Endothelial cell of umbilical vein (primary cell): ENCODE measurements around the gene NDUFS5. TPM values are rescaled to one million over a fixed set of nuclear protein-coding genes. Genes with fewer than 3 reads are reported as not detected.
"Not testable (repeated sequence)": the region's sequence is repeated elsewhere in the genome, so short reads cannot be mapped to it uniquely, and the experiment has no call there.

Experiments
- Bru-seq: library from RNA; stranded (reverse); fragments of 400-500 nt; gene quantifications from one replicate; lab custom pipeline; 2021; lab: Mats Ljungman, UMichigan
- BruChase-seq, 2 experiments: library from RNA; stranded (reverse); fragments of 400-500 nt; gene quantifications; one replicate each; lab custom pipeline; 2021; lab: Mats Ljungman, UMichigan
- BruUV-seq: library from RNA; stranded (reverse); fragments of 400-500 nt; replicated peaks from 2 replicates; lab custom pipeline; 2021; lab: Mats Ljungman, UMichigan
- CTCF ChIA-PET: fragments of 300-600, 350-600 bp; sonication (Branson Sonifier 250); formaldehyde crosslinking; loops from one replicate; lab custom pipeline; 2021; ENCODE audit warnings: antibody characterized with exemption, inconsistent platforms; lab: Charles Lee
- POLR2A ChIA-PET: fragments of 300-600, 350-600 bp; sonication (Branson Sonifier 250); formaldehyde crosslinking; loops from one replicate; lab custom pipeline; 2021; ENCODE audit warnings: antibody characterized with exemption, inconsistent platforms; lab: Charles Lee
- DNase-seq: peaks from one replicate; pipeline ENCODE4 v3.0.0-alpha.2; 2011; ENCODE audit warnings: low read depth, low spot score
- FAIRE-seq: peaks from 2 replicates; lab custom pipeline; 2011; peaks lifted over from hg19 to GRCh38; lab: Jason Lieb, UNC
- H2AFZ ChIP-seq: 2 replicates; pipeline ENCODE4 v1.6.0; 2012; ENCODE audit warnings: low read depth, low read length, control low read depth, inconsistent platforms
- H3K27ac ChIP-seq: 2 replicates; pipeline ENCODE4 v1.5.1; 2011; ENCODE audit warnings: low read depth, mild to moderate bottlenecking, control low read depth, low read length, moderate library complexity; ENCODE audit not compliant: insufficient read depth
- H3K27me3 ChIP-seq, 2 experiments: 2 replicates each; pipeline versions ENCODE4 v1.6.0 to v1.6.1; 2011; ENCODE audit warnings: low read length in 2 of 2, mixed read lengths in 1 of 2; ENCODE audit not compliant: control insufficient read depth in 2 of 2, insufficient read depth in 2 of 2
- H3K36me3 ChIP-seq, 2 experiments: 2 replicates in 1 of 2; 3 replicates in 1 of 2; pipeline ENCODE4 v1.5.1; 2011; ENCODE audit warnings: low read length in 2 of 2, mild to moderate bottlenecking in 1 of 2, moderate library complexity in 1 of 2; ENCODE audit not compliant: control insufficient read depth in 2 of 2, insufficient read depth in 2 of 2; ENCODE audit errors: extremely low read depth in 1 of 2
- H3K4me1 ChIP-seq: 3 replicates; pipeline ENCODE4 v1.5.1; 2011; ENCODE audit warnings: mild to moderate bottlenecking, low read length; ENCODE audit not compliant: control insufficient read depth, insufficient read depth; ENCODE audit errors: extremely low read depth
- H3K4me2 ChIP-seq: 2 replicates; pipeline ENCODE4 v1.6.1; 2011; ENCODE audit warnings: low read length, control low read depth, mixed read lengths; ENCODE audit not compliant: insufficient read depth
- H3K4me3 ChIP-seq, 3 experiments: fragments of 200-600 bp in 1 of 3; sonication (generic), shearing (Covaris generic) in 1 of 3; replicated peaks in 1 of 3; 2 replicates each; pipeline ENCODE4 v1.5.1; 2011 to 2016; ENCODE audit warnings: control low read depth in 3 of 3, low read length in 3 of 3, mild to moderate bottlenecking in 2 of 3, inconsistent platforms in 1 of 3, low read depth in 1 of 3, moderate library complexity in 1 of 3; ENCODE audit not compliant: insufficient read depth in 1 of 3
- H3K79me2 ChIP-seq: 2 replicates; pipeline ENCODE4 v1.6.0; 2012; ENCODE audit warnings: low read length, inconsistent platforms; ENCODE audit not compliant: control insufficient read depth, insufficient read depth
- H3K9ac ChIP-seq: replicated peaks from 2 replicates; pipeline ENCODE3; 2011; ENCODE audit warnings: low read length, control low read depth; ENCODE audit not compliant: insufficient read depth; ENCODE audit errors: extremely low read depth
- H3K9me1 ChIP-seq: replicated peaks from 3 replicates; pipeline ENCODE4 v1.6.0; 2011; ENCODE audit warnings: mild to moderate bottlenecking, low read length; ENCODE audit not compliant: control insufficient read depth, insufficient read depth; ENCODE audit errors: extremely low read depth
- H3K9me3 ChIP-seq: replicated peaks from 2 replicates; pipeline ENCODE4 v1.5.1; 2012; ENCODE audit warnings: low read length, inconsistent platforms; ENCODE audit not compliant: control insufficient read depth, insufficient read depth
- H4K20me1 ChIP-seq: replicated peaks from 2 replicates; pipeline ENCODE3; 2011; ENCODE audit warnings: mild to moderate bottlenecking, low read length; ENCODE audit not compliant: control insufficient read depth, insufficient read depth; ENCODE audit errors: extremely low read depth
- JUN ChIP-seq: IDR thresholded peaks from 2 replicates; pipeline ENCODE4 v1.6.1; 2011; ENCODE audit warnings: borderline replicate concordance, low read depth; ENCODE audit not compliant: insufficient read length, insufficient read depth
- MAX ChIP-seq: IDR thresholded peaks from 2 replicates; pipeline ENCODE4 v1.6.1; 2011; ENCODE audit not compliant: insufficient read depth, insufficient read length
- POLR2A ChIP-seq: IDR thresholded peaks from 2 replicates; pipeline ENCODE4 v1.6.1; 2012; ENCODE audit warnings: low read depth, mild to moderate bottlenecking, control low read depth, low read length
- POLR2AphosphoS5 ChIP-seq: IDR thresholded peaks from 2 replicates; pipeline ENCODE4 v1.6.1; 2012; ENCODE audit warnings: low read depth, mild to moderate bottlenecking, control low read depth, low read length, moderate library complexity; ENCODE audit not compliant: insufficient read depth
- dilution Hi-C: fragments of 300-500 bp; cut with MboI; formaldehyde crosslinking; loops from one replicate; pipeline ENCODE4 v1.15.0; 2019; ENCODE audit warnings: low sequenced_read_pairs; ENCODE audit not compliant: extremely low pct_ligation_motif_present
- intact Hi-C: fragments of 100-400 bp; cut with micrococcal nuclease; formaldehyde crosslinking; loops from one replicate; pipeline ENCODE4 v1.10.0; 2022
- long read RNA-seq: library from polyadenylated mRNA; stranded (forward); transcript quantifications from one replicate; pipeline ENCODE4 v2.0.0, GENCODE V29; 2021
- polyA minus RNA-seq, 3 experiments: library from RNA; depleted of rRNA, polyadenylated mRNA; stranded (reverse); fragments of >200 nt; gene quantifications; 1 replicate in 1 of 3; 2 replicates in 2 of 3; pipeline ENCODE4 v1.2.3, GENCODE V29; 2011
- polyA plus RNA-seq, 4 experiments: library from polyadenylated mRNA; depleted of rRNA in 3 of 4; stranded (reverse) in 3 of 4; unstranded in 1 of 4; fragments of >200 nt; gene quantifications; 2 replicates each; pipeline versions ENCODE4 v1.2.1 to v1.2.3, GENCODE V29; 2011 to 2012; ENCODE audit warnings: missing spikeins in 1 of 4
- total RNA-seq: library from RNA; stranded (reverse); gene quantifications from 2 replicates; pipeline ENCODE4 v1.2.3, GENCODE V29; 2021

Gene NDUFS5
- 325 and 327 TPM in 2 replicates for total RNA-seq
- 476 and 710 TPM in 2 replicates for polyA plus RNA-seq
- 712 and 987 TPM in 2 replicates for polyA plus RNA-seq (2011; cell fraction: cytosol; rRNA removed)
- polyA plus RNA-seq (2011; cell fraction: nucleus; rRNA removed): 211 and 347 TPM in 2 replicates
- polyA plus RNA-seq (2012): 802 and 870 TPM in 2 replicates
- 295 and 396 TPM in 2 replicates for polyA minus RNA-seq
- polyA minus RNA-seq (2011; cell fraction: cytosol; rRNA and poly(A)+ RNA removed): 168 TPM
- 45.3 and 47.6 TPM in 2 replicates for polyA minus RNA-seq (2011; cell fraction: nucleus; rRNA and poly(A)+ RNA removed)
- percentile 88 among the genes with signal in this experiment for Bru-seq, nascent RNA
- BruChase-seq, experiment 1, labeled RNA remaining after a 6-hour chase: percentile 94 among the genes with signal in this experiment
- BruChase-seq, experiment 2, labeled RNA remaining after a 2-hour chase: percentile 81 among the genes with signal in this experiment
- long read RNA-seq, transcript NDUFS5-202 (3 exons, 548 nt): minor isoform, 287 of 1,047 reads
- long read RNA-seq, transcript NDUFS5-201 (3 exons, 544 nt): major isoform, 717 of 1,047 reads
- long read RNA-seq, partial matches to known transcripts: 36 of 1,047 reads
- long read RNA-seq, other reads (novel, unspliced or antisense): 7 of 1,047 reads

GRCh38 chr1:39026051-39026865 is at the start of gene NDUFS5:
Gene NDUFS5 (plus strand): TSS chr1:39026350. CDS start chr1:39028725, 2,375 bp downstream.
- Histone ChIP-seq H3K4me1 (peaks cover 7% of the 10 kb centered on the region), H3K9me3 (no peaks in the 10 kb centered on the region), H3K4me2 (peak within 1 kb of the TSS; percentile 44), H2AFZ (peak within 1 kb of the TSS; percentile 80), H3K27me3 (no peaks in the 10 kb centered on the region), H3K36me3 (peaks cover 4% of the 10 kb centered on the region in 2 experiments), H3K27ac (peak within 1 kb of the TSS; percentile 89), H3K79me2 (peaks cover 30% of the 10 kb centered on the region), H3K4me3 (peak within 1 kb of the TSS; percentile 45 to 86 (median 60)), H3K9me1 (no peaks in the 10 kb centered on the region), H4K20me1 (no peaks in the 10 kb centered on the region), H3K9ac (peak within 1 kb of the TSS; percentile 98)
- FAIRE-seq (peak; percentile 98), DNase-seq (peak; percentile 88)
- intact Hi-C loops (loop anchor here (1.0 kb wide), 3 partner anchors 21 to 167 kb away; partner anchors contain the start of genes AKIRIN1 and RRAGC), dilution Hi-C loops (no loop called here)
- ChIA-PET CTCF (interaction anchor here (0.6 to 2.4 kb wide), 13 partner anchors 8 to 549 kb away, joined by 3 to 26 read pairs (median 3); no protein-coding TSS in a partner anchor), POLR2A (interaction anchor here (1.0 to 1.2 kb wide), 3 partner anchors 10 to 153 kb away, joined by 3 to 4 read pairs (median 3); partner anchors contain the start of gene MYCBP)
- TSS peak; percentile 79 for BruUV-seq
- TF ChIP-seq POLR2AphosphoS5 (peak; percentile 88), MAX (no peak), JUN (peak; percentile 34), POLR2A (peak; percentile 95)

- intact Hi-C loops, H3K27ac ChIP-seq, H3K4me3 ChIP-seq, BruUV-seq, H3K79me2 ChIP-seq, H3K4me1 ChIP-seq, H3K36me3 ChIP-seq, H3K9ac ChIP-seq, FAIRE-seq, H3K4me2 ChIP-seq, H3K9me3 ChIP-seq, H3K27me3 ChIP-seq, H4K20me1 ChIP-seq, dilution Hi-C loops, H2AFZ ChIP-seq, POLR2A ChIA-PET, DNase-seq, H3K9me1 ChIP-seq: not testable (repeated sequence)
- CTCF ChIA-PET: interaction anchor here (0.7 to 1.5 kb wide), 2 partner anchors 11 to 115 kb away, joined by 3 read pairs; no protein-coding TSS in a partner anchor
Measured at GRCh38 chr1:38977399-38978244, 48.5 kb upstream of the NDUFS5 start.

GRCh38 chr1:38978245-38978542 is 48.0 kb upstream of the NDUFS5 start:
- H3K4me2 ChIP-seq, H3K27me3 ChIP-seq, H3K4me3 ChIP-seq, CTCF ChIA-PET, H4K20me1 ChIP-seq, BruUV-seq, H3K9ac ChIP-seq, dilution Hi-C loops, intact Hi-C loops, H3K9me3 ChIP-seq, H3K4me1 ChIP-seq, H3K9me1 ChIP-seq, DNase-seq, H2AFZ ChIP-seq, H3K79me2 ChIP-seq, FAIRE-seq, H3K27ac ChIP-seq, H3K36me3 ChIP-seq, POLR2A ChIA-PET: not testable (repeated sequence)
